HG02798 (cell line): ENCODE measurements around the gene SLC27A1.

Source experiments
- ATAC-seq: cut with Tn5 transposase; IDR thresholded peaks from one replicate; pipeline ENCODE4 v1.9.1; 2021; ENCODE audit warnings: mild to moderate bottlenecking; ENCODE audit not compliant: unreplicated experiment, poor library complexity

SLC27A1 gene

GRCh38 chr19:17470068-17470841 is at the start of gene SLC27A1:
Gene SLC27A1 (plus strand): TSS chr19:17470524. CDS start chr19:17470541, 17 bp downstream.
- ATAC-seq = peak; percentile 86

DNA sequence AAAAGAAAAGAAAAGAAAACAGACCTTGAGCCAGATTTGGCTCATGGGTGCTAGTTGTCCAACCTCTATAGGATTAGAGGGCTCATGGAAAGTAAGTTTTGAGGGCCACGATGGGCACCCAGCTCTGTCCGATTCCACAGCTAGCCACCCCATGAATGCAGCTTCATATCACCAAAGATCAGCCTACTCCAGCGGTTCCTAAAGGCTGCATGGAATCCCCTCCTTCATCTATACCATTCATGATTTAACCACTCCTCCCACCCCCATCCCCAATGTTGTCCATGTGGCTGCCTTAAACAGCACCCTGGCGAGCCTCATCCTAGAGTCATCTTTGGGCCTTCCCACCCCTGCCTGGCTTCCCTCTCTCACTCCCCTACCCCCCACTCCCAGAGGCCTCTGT is 48.4 kb upstream of the SLC27A1 start:
- no peak for ATAC-seq

DNA sequence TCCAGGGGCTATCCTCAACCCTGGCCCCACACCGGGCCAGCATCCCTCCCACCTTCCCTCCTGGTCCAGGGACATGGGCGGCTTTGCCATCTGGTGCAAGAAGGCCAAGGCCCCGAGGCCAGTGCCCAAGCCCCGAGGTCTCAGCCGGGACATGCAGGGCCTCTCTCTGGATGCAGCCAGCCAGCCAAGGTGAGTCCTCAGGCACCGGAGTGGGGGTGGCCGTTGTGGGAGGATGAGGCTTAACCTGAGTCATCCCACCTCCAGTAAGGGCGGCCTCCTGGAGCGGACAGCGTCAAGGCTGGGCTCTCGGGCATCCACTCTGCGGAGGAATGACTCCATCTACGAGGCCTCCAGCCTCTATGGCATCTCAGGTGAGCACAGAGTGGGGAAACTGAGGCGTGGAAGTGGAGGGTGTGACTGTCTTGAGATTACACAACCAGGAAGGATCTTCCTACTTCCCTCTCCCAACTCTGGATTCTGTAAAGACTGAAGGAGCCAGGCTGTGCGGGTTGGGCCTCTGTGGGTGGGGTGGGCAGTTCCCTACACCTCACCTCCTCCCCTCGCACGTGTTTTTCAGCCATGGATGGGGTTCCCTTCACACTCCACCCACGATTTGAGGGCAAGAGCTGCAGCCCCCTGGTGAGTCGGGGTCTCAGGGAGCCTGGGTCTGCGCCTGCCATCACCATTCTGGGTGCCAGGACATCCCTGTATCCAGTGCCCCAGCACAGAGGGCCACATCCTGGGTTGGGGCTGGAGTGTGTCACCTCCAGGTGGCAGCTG is 46.7 kb upstream of the SLC27A1 start:
- no peak for ATAC-seq

GRCh38 chr19:17424743-17425365 is 45.5 kb upstream of the SLC27A1 start:
- ATAC-seq = no peak

DNA sequence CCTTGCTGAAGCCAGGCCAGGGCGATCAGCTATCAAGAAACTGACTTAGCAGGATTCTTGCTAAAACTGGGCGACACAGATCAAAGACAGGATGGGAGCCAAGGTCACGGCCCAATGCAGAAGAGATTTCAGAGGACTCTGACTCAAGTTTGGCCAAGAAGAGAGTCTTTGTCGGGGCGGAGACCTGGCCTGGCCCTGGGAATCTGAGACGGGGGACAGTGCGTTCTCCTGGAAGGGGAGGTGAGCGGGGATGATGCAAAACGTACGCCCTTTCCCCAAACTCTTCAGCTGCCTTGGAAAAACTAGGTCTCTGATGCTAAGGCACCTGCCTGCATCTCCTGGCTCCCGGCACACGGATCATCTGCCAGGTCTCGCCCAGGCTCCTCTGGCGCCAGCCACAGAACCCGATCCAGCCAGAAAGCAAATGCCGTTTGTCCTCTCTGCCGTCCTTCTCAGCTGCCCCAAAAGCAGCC is 40.6 kb upstream of the SLC27A1 start:
- no peak for ATAC-seq

DNA sequence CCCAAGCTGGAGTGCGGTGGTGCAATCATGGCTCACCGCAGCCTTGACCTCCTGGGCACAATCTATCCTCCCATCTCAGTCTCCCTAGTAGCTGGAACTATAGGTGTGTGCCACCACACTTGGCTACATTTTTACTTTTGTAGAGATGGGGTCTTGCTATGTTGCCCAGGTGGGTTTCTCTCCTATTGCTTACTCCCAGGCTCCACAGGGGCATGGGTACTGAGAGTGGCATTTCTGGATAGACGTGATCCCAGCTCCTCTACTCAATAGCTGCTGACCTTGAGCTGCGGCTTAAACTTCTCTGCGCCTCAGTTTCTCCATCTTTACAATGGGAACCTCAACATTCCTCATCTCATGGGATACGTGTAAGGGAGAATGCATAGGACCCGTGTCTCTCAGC is 38.9 kb upstream of the SLC27A1 start:
- no peak for ATAC-seq

GRCh38 chr19:17435218-17435617 is 35.1 kb upstream of the SLC27A1 start:
- no peak for ATAC-seq

DNA sequence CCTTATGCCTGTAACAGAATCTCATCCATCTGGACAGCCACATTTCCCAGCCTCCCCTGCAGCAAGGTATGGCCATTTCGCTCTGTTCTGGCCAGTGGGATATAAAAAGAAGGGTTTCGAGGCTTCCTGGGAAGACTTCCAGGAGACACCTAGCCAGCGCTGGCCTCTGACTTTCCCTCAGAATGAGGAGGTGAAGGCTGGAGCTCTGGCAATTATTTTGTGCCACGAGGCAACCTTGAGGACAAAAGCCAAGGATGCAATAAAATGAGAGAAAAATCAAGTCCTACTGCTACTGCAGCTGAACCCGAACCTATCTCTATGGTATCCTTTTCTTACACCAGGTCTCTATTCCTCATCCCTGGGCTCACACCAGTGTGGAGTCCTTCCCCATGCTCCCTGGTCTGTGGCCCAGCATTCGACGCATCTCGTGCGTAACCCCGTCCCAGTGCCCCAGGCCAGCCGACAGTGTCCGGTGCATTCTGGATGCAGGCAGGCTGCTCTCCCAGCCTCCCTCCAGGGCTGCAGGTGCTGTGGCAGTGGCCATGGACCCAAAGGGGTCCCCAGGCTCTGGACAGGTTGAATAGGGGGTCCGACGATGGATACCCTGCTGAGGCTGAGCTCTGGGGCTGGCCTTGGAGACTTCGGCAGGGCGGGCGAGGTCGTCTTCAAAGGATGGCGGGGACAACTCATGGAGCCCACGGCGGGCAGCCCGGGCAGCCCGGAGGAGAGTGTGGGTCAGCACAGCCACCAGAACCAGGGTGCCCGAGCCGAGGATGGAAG is 34.0 kb upstream of the SLC27A1 start:
- no peak for ATAC-seq

DNA sequence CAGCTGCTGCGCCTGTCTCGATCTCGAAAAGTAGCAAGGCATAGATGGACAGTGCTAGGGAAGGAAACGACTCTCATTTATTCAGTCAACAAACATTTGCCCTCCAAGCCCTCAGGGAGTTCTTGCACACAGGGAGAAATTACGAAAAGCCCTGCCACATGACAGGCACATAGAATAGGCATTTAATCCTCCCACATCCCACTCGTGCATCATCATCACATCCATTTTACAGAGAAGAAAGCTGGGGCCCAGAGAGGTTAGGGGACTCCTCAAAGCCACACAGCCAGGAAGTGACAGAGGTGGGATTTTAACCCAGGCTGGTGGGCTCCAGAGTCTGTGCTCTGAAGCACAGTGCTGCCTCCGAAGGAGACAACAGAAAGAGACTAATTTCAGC is 33.5 kb upstream of the SLC27A1 start:
- no peak for ATAC-seq

DNA sequence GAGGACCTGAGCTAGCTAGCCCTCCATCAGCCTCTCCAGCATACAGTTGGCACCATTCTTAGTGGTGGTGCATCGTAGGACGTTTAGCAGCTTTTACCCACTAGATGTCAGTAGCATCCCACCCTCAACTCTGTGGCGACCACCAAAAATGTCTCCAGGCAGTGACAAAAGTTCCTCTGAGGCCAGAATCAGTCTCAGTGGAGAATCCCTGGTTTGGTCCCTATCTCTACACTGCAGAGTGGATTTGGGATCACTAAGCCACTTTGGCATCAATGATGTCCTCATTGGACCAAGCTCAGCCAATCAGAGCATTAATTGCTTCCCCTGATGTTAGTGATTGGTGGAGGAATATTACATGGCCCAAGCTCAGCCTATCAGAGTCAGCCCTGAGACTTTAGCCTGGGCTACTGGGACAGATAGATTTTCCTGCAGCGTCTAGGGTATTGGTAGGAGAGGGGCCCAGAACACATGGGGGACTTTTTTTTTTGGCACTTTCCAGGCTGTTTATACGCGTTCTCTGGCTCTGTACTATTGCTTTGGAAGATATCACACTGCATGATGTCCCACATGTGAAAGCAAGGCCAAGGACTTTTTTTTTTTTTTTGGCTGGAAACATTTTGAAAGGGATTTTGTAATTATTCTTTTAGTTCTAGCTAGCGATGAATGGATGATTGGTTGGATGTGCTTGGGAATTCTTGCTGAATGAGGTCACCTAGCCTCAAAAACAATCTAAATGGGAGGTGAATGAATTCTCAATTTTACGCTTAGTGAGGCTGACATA is 28.9 kb upstream of the SLC27A1 start:
- no peak for ATAC-seq

- no peak for ATAC-seq
Measured at GRCh38 chr19:17445526-17446165, 24.7 kb upstream of the SLC27A1 start.

GRCh38 chr19:17447704-17448130 is 22.6 kb upstream of the SLC27A1 start:
- ATAC-seq = no peak

DNA sequence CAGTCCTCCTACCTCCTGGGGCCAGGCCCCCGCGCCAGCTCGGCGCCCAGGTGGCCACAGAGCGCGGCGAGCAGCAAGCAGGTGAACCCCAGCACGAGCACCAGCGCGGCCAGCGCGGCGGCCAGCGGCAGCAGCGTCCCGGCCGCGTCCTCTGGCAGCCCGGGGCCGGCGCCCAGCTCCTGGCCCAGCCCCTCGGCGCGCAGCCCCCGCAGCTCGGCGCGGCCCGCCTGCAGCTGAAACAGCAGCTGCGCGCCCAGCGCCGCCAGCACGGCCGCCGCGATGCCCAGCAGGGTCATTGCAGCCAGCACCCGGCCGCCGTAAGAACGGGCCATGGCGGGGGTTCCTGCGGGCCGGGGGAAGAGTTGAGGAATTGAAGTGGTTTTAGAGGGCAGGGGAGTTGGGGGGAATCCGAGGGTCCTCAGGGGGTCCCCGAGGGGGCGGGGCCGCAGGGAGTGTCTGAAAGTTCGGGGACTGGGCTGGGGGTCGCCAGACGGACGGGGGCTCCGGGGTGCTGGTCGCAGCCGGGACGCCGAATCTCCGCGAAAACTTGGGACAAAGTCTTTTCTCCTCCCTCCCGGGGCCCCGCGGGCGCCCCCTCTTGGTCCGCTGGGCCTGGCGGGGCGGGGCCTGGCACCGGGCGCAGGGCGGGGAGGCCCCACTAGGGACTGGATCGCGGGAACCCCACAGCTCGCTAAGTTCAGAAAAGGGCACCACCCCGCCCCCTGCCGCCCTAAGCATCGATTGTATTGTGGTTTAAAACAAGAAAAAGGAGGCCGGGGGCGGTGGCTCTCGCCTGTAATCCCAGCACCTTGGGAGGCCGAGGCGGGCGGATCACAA is 22.0 kb upstream of the SLC27A1 start, which contains the start of gene TMEM221:
Gene TMEM221 (minus strand): TSS at position 538 of the 837 bp plus-strand sequence. CDS start 206 bp downstream, at position 332.
- ATAC-seq = no peak

DNA sequence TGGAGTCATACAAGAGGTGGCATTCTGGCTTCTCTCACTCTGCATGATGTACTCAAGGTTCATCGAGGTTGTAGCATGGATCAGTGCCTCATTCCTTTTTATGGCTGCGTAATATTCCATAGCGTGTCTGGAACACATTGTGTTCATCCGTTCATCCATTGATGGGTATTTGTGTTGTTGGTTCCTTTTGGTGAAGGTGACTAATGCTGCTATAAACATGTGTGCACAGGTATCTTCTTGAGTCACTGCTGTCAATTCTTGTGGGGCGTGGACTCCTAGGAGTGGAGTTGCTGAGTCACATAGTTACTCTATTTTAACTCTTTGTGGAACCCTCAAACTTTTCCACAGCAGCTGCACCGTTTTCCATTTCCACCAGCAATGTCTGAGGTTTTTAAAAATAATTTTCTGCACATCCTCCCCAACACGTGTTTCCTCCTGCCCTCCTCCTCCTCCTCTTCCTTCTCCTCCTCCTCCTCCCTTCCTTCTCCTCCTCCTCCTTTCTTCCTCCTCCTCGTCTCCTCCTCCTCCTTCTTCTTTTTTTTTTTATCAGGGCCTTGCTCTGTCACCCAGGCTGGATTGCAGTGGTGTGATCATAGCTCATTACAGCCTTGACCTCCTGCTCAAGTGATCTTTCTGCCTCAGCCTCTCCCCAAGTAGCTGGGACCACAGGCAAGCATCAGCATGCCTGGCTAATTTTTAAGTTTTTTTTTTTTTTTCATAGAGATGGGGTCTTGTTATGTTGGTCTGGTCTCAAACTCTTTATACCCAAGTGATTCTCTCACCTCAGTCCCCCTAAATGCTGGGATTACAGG is 19.9 kb upstream of the SLC27A1 start:
- no peak for ATAC-seq

DNA sequence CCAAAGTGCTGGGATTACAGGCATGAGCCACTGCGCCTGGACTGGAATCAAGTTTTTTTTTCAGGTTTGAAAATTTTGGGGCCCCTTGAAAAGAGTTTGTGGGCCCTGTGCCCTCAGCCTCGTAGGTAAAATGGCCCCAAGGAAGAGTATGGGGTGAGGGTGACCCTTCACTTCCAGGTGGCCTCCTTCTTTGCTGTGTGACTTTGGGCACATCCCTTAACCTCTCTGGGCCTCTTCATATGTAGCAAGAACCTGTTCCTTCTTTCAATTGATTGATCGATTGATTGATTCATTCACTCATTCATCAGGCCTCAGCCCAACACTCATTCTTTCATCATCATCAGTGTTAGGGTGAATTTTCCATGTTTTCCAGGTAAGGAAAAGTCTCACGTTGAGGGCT is 18.5 kb upstream of the SLC27A1 start:
- ATAC-seq = no peak

DNA sequence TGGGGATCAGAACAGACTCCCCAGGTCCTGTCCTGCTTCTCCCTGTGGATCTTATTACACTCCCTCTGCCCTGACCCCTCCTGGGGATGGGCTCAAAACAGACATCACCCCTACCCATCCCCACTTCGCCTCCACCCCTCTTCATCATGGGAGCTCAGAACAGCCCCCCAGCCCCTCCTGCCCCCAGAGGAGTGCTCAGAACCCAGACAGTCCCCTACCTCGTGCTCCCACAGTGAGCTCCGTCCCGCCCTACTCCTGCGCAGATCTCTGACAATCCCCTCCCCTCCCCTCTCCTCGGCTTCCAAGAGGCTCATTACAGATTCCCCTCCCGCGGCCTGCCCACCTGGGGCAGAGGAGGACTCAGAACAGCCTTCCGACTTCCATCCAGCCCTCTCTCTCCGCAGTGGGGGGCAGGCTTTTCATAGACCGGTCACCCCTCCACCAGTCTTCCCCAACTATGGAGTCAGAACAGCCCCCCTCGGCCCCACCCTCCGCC is 15.7 kb upstream of the SLC27A1 start:
- no peak for ATAC-seq
